Esophagus squamous epithelium (tissue), 4 donors: ENCODE measurements around the gene INAFM2.

Source experiments
- CTCF ChIP-seq, 6 experiments: fragments of 450-650 bp in 4 of 6; fragments of 200-600 bp in 2 of 6; sonication (generic) in 2 of 6; IDR thresholded peaks; one replicate each; pipeline ENCODE4 v1.5.1; 2016 to 2019; ENCODE audit warnings: antibody characterized with exemption in 6 of 6, mild to moderate bottlenecking in 4 of 6, moderate library complexity in 4 of 6
- POLR2A ChIP-seq, 4 donors: fragments of 450-650 bp; IDR thresholded peaks; one replicate each; pipeline ENCODE4 v1.6.1; 2017; ENCODE audit warnings: antibody characterized with exemption in 4 of 4, mild to moderate bottlenecking in 4 of 4, moderate library complexity in 3 of 4

- TF ChIP-seq CTCF (IDR thresholded peaks at IDR 0.05) (no peak), POLR2A (IDR thresholded peaks at IDR 0.05) (no peak)
Observed at GRCh38 chr15:40314723-40315276, 8.7 kb upstream of the INAFM2 start.
